Colon (tissue), 2 donors: ENCODE data around the gene RAVER1.
"Not testable (repeated sequence)": the region's sequence is repeated elsewhere in the genome, so short reads cannot be mapped to it uniquely, and the experiment has no call there.

Experiments used
- FAIRE-seq: peaks from 2 replicates; lab custom pipeline; 2012; peaks lifted over from hg19 to GRCh38; lab: Jason Lieb, UNC
- donor health status: control.
- donor health status: control.

The RAVER1 gene

DNA sequence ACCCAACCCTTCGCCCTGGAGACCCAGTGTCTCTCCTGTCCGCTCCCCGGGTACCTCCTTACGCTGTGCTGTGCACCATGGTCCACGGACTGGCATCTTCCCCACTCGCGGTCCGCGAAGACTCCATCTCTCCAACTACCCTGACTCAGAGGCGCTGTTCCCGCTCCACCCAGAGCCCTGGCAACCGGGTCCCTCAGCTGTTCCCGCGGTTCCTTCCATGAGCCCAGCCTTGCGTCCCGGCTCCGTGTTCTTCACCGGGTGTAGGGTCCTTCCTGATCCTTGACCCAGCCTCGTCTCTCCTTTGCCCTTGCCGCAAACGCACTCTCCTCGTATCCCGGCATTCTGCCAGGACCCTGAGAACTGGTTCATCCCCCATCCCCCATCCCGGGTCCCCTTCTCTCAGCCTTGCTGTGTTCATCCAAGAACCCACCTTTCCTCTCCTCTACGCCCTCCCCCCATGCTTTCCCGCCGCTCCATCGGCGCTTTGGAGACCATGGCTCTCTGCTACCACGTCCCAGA, 42.9 kb downstream of the RAVER1 start:
- no peak for FAIRE-seq

DNA sequence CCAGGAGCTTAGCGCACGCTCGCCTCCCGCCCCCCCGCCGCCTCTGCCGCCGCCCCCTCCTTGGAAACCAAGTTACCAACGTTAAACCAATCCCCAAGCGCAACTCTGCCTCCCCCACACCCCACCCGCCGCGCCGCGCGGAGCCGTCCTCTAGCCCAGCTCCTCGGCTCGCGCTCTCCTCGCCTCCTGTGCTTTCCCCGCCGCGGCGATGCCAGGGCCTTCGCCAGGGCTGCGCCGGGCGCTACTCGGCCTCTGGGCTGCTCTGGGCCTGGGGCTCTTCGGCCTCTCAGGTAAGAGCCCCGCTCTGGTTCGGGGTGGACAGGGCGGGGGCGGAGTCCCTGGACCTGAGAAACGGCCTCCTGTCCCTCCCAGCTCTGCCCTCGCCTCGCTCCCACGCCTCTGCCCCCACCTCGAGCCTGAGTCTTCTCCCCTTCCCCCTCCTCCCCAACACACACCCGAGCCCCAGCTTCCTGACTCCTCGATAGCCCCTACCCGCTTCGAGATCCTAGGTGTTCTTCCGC, 43.4 kb downstream of the RAVER1 start, which contains the start of gene ICAM5:
Gene ICAM5 (plus strand): TSS at position 117 of the 521 bp plus-strand sequence. CDS start 92 bp downstream, at position 209.
- no peak for FAIRE-seq

DNA sequence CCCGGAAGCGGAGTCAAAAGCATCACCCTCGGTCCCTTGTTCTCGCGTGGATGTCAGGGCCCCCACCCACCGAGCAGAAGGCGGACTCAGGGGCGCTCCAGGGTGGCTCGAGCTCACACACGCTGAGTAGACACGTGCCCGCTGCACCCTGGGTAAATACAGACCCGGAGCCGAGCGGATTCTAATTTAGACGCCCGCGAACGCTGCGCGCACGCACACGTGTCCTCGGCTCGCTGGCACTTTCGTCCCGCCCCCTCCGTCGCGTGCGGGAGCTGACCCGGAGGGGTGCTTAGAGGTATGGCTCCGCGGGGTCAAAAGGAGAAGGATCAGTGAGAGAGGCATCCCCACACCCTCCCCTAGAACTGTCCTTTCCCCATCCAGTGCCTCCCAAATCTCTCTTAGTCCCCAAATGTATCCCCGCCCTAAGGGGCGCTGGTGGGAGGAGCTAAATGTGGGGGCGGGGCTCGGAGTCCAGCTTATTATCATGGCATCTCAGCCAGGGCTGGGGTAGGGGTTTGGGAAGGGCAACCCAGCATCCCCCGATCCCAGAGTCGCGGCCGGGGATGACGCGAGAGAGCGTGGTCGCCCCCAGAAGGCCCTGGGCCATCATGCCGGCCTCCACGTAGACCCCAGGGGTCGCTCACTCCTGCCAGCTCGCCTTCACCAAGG, 44.0 kb downstream of the RAVER1 start:
- no peak for FAIRE-seq

DNA sequence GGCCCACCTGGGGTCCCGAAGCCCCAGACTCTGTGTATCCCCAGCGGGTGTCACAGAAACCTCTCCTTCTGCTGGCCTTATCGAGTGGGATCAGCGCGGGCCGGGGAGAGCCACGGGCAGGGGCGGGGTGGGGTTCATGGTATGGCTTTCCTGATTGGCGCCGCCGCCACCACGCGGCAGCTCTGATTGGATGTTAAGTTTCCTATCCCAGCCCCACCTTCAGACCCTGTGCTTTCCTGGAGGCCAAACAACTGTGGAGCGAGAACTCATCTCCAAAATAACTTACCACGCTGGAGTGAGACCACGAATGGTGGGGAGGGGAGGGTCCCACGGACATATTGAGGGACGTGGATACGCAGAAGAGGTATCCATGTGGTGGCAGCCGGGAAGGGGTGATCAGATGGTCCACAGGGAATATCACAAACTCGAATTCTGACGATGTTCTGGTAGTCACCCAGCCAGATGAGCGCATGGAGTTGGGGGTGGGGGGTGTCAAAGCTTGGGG, 44.6 kb downstream of the RAVER1 start:
- FAIRE-seq = no peak

DNA sequence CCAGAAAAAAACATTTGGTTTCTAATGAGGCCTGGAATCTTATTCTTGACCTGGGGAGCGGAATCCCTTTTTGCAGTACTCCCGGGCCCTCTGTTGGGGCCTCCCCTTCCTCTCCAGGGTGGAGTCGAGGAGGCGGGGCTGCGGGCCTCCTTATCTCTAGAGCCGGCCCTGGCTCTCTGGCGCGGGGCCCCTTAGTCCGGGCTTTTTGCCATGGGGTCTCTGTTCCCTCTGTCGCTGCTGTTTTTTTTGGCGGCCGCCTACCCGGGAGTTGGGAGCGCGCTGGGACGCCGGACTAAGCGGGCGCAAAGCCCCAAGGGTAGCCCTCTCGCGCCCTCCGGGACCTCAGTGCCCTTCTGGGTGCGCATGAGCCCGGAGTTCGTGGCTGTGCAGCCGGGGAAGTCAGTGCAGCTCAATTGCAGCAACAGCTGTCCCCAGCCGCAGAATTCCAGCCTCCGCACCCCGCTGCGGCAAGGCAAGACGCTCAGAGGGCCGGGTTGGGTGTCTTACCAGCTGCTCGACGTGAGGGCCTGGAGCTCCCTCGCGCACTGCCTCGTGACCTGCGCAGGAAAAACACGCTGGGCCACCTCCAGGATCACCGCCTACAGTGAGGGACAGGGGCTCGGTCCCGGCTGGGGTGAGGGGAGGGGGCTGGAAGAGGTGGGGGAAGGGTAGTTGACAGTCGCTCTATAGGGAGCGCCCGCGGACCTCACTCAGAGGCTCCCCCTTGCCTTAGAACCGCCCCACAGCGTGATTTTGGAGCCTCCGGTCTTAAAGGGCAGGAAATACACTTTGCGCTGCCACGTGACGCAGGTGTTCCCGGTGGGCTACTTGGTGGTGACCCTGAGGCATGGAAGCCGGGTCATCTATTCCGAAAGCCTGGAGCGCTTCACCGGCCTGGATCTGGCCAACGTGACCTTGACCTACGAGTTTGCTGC, 46.3 kb downstream of the RAVER1 start, which contains the start of gene ICAM4:
Gene ICAM4 (plus strand): TSS at position 153 of the 935 bp plus-strand sequence. CDS start 58 bp downstream, at position 211.
- FAIRE-seq = no peak

DNA sequence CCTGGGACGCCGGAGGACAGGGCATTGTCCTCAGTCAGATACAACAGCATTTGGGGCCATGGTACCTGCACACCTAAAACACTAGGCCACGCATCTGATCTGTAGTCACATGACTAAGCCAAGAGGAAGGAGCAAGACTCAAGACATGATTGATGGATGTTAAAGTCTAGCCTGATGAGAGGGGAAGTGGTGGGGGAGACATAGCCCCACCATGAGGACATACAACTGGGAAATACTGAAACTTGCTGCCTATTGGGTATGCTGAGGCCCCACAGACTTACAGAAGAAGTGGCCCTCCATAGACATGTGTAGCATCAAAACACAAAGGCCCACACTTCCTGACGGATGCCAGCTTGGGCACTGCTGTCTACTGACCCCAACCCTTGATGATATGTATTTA, 47.9 kb downstream of the RAVER1 start:
- no peak for FAIRE-seq

DNA sequence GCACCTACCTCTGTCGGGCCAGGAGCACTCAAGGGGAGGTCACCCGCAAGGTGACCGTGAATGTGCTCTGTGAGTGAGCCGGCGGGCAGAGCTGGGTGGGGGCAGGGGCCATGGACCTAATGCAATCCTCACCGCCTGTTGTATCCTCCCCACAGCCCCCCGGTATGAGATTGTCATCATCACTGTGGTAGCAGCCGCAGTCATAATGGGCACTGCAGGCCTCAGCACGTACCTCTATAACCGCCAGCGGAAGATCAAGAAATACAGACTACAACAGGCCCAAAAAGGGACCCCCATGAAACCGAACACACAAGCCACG, 48.4 kb downstream of the RAVER1 start:
- FAIRE-seq = no peak

DNA sequence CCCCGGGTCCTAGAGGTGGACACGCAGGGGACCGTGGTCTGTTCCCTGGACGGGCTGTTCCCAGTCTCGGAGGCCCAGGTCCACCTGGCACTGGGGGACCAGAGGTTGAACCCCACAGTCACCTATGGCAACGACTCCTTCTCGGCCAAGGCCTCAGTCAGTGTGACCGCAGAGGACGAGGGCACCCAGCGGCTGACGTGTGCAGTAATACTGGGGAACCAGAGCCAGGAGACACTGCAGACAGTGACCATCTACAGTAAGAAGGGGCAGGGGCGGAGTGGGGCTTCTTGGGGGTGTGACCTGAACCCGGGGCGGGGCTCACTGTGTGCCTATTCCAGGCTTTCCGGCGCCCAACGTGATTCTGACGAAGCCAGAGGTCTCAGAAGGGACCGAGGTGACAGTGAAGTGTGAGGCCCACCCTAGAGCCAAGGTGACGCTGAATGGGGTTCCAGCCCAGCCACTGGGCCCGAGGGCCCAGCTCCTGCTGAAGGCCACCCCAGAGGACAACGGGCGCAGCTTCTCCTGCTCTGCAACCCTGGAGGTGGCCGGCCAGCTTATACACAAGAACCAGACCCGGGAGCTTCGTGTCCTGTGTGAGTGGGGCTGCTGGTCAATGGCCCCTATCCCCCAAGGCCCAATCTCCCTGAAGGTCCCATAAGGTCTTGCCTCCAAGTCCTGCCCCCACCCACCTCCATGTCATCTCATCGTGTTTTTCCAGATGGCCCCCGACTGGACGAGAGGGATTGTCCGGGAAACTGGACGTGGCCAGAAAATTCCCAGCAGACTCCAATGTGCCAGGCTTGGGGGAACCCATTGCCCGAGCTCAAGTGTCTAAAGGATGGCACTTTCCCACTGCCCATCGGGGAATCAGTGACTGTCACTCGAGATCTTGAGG, 49.0 kb downstream of the RAVER1 start:
- FAIRE-seq = no peak

DNA sequence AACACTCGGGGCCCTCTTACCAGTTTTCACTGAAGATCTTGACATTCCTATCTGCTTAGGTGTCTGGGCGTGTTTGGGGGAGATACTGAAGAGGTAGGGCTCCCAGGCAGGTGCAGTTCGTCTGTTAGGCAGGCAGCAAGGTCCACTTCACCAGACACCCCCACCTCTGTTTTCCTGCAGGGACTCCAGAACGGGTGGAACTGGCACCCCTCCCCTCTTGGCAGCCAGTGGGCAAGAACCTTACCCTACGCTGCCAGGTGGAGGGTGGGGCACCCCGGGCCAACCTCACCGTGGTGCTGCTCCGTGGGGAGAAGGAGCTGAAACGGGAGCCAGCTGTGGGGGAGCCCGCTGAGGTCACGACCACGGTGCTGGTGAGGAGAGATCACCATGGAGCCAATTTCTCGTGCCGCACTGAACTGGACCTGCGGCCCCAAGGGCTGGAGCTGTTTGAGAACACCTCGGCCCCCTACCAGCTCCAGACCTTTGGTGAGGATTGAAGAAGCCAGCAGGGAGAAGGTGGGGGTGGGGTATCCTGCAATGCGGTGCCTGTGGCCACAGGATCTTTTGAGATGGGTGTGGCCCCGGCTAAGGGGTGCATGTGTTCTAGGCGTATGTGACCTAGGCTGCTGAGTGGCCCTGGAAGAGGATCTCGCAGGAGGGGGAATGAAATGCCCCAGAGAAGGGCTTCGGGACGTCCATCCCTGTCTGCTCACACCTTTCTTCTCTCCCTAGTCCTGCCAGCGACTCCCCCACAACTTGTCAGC, 49.8 kb downstream of the RAVER1 start:
- FAIRE-seq = no peak

DNA sequence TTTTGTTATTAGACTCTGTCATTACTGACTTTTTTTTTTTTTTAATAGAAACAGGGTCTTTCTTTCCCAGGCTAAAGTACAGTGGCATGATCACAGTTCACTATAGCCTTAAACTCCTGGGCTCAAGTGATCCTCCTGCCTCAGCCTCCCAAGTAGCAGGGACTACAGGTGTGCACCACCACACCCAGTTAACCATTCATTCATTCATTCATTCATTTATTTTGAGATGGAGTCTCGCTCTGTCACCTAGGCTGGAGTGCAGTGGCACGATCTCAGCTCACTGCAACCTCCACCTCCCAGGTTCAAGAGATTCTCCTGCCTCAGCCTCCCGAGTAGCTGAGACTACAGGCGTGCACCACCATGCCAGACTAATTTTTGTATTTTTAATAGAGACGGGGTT, 51.3 kb downstream of the RAVER1 start:
- not testable (repeated sequence) for FAIRE-seq

DNA sequence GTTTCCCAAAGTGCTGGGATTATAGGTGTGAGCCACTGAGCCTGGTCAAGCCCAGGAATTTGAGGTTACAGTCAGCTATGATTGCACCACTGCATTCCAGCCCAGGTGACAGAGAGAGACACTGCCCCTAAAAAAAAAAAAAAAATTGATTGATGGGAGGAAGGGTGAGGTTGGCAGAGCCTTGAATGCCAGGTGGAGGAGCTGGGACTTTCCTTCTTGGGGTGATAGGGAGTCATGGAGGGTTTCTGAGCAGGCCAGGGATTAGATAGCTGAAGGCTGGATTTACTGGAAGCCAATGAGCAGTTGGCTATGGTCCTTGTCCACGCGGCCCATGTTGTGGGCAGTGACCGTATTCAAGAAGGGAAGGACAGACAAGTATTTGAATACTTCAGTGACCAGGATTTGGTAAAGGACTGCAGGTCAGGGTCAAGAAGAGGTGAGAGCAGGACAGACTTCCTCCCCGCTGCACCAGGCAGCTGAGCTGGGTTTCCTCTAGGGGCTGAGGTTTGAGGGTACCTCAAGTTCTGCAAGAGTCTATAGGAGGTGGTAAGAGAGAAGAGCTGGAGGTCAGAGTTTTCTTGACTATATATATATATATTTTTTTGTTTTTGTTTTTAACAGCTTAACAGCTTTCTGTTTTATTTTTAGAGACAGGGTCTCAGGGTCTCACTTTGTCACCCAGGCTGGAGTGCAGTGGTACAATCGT, 53.4 kb downstream of the RAVER1 start:
- FAIRE-seq = no peak

DNA sequence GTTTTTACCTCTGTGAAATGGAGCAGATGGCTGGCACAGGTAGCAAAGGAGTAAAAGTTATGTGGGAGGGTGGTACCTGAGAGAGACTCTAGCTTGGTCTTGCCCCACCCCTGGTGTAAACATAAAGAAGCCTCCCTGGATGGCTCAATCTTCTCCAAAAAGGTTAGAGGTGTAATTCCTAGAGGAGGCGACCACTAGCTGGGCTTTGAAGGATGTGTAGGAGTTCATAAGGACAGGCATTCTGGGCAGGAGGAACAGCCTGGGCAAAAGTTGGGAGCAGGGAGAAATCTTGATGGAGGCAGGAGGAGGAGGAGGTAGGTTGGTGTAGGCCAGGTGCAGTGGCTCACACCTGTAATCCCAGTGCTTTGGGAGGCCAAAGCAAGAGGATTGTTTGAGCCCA, 54.4 kb downstream of the RAVER1 start:
- FAIRE-seq = no peak

DNA sequence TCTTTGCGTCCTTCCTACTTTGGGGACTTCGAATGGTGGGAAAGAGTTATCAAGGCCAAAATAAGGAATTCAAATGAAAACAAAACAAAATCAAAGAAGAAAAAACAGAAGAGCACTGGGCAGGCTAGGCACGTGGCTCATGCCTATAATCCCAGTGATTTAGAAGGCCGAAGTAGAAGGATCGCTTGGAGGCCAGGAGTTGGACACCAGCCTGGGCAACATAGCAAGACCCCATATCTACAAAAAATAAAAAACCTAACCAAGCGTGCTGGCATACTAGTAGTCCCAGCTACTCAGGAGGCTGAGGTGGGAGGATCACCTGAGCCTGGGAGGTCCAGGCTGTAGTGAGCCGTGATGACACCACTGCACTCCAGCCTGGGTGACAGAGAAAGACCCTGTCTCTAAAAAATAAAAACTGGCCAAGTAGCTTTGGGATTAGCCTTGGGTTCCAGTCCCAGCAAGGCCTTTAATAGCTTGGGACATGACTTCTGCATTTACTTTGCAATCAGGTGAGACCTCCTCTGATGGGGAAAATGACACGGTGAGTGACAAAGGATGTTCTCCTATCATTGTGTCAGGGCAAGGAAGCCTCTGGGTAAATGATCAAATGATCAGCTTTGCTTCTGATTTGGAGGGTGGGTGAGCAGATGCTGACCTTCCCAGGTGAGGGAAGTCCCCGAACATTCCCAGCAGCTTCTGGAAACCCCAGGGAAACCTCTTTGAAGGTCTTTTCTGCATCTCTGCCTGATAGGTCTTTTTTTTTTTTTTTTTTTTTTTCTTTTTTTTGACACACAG, 55.3 kb downstream of the RAVER1 start:
- FAIRE-seq = no peak

DNA sequence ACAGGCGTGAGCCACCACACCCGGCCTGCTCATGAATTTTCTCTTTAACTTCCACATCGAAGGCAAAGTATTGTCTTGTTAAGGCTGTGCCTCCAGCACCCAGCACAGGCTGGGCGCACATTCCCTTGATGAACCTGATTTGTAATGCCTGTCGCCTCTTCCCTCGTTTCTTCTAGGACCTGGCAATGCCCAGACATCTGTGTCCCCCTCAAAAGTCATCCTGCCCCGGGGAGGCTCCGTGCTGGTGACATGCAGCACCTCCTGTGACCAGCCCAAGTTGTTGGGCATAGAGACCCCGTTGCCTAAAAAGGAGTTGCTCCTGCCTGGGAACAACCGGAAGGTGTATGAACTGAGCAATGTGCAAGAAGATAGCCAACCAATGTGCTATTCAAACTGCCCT, 58.7 kb downstream of the RAVER1 start:
- no peak for FAIRE-seq

DNA sequence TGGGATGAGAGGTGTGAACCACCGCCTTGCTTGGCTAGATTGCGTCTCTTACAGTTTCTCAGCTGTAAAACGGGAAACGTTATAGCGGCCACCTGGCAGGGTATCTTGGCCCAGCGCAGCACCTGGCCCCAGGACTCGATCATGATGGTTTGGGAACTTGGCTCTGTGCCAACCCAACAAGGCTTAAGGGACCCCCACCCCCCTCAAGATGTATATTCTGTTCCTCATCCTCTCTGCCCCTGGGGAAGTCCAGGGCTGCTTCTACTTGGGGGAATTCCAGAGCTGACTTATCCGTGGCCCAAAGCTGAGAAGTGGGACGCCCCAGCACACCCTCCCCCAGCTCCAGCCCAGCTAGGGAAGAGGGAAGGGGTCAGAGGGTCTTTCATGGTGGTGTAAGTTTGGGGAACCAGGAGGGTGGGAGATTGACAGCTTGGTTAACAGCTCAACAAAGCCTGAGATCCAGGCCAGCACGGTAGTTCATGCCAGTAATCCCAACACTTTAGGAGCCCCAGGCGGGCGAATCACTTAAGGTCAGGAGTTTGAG, 61.7 kb downstream of the RAVER1 start:
- no peak for FAIRE-seq

DNA sequence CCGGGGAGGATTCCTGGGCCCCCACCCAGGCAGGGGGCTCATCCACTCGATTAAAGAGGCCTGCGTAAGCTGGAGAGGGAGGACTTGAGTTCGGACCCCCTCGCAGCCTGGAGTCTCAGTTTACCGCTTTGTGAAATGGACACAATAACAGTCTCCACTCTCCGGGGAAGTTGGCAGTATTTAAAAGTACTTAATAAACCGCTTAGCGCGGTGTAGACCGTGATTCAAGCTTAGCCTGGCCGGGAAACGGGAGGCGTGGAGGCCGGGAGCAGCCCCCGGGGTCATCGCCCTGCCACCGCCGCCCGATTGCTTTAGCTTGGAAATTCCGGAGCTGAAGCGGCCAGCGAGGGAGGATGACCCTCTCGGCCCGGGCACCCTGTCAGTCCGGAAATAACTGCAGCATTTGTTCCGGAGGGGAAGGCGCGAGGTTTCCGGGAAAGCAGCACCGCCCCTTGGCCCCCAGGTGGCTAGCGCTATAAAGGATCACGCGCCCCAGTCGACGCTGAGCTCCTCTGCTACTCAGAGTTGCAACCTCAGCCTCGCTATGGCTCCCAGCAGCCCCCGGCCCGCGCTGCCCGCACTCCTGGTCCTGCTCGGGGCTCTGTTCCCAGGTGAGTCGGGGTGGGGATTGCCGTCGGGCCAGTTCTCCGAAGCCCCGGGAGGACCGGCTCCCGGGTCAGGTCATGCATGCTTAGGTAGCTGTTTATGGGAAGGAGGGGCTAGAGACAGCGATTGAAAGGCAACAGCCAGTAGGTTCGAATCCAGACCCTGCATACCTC, 62.5 kb downstream of the RAVER1 start, which contains the start of gene ICAM1:
Gene ICAM1 (plus strand): TSS at position 505 of the 779 bp plus-strand sequence. CDS start 40 bp downstream, at position 545.
- FAIRE-seq = no peak

DNA sequence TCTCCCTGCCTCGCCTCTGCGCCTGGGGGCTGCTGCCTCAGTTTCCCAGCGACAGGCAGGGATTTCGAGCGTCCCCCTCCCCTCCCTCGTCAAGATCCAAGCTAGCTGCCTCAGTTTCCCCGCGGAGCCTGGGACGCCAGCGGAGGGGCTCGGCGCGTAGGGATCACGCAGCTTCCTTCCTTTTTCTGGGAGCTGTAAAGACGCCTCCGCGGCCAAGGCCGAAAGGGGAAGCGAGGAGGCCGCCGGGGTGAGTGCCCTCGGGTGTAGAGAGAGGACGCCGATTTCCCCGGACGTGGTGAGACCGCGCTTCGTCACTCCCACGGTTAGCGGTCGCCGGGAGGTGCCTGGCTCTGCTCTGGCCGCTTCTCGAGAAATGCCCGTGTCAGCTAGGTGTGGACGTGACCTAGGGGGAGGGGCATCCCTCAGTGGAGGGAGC, 63.1 kb downstream of the RAVER1 start:
- no peak for FAIRE-seq
